GM19238 (cell line): ENCODE measurements around the gene LRRC59.
A peak's percentile ranks its signal among the peaks of the same experiment; 100 is the strongest.
"Not testable (repeated sequence)": the region's sequence is repeated elsewhere in the genome, so short reads cannot be mapped to it uniquely, and the experiment has no call there.

ENCODE experiments used
- DNase-seq: peaks from one replicate; pipeline ENCODE4 v3.0.0; 2011; ENCODE audit warnings: low spot score; ENCODE audit not compliant: insufficient read length

LRRC59 gene

DNA sequence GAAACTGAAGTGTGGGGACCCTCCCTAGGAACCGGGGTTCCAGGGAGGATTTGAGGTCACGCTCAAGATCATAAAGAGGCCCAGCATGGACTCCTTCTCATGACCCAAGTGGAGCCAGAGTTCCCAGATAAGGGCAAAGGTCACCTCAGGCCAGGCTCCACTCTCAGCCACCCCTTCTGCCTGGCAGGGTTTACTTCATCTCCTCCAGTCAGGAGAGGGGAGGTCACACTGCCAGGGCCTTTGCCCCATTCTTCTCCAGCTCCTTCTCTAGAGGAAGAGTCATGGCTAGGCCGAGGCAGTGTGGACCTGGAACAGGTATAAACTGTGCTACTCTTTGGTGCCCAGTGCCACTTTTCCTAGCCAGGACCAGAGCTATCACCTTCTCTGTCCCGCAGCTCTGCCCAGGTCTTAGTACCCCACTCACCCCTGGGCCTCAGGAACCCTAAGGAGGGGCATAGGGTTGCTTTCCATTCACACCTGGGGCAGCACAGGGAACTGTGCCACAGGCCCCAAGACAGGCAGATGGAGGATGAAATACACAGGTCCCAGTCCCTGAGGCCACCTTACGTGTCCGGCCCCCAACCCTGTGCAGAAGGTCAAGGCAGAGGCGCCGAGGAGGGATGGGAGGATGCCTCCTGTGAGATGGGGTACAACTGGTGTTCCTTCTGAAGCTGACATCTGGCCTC, 27.8 kb upstream of the LRRC59 start:
- DNase-seq, result no peak

DNA sequence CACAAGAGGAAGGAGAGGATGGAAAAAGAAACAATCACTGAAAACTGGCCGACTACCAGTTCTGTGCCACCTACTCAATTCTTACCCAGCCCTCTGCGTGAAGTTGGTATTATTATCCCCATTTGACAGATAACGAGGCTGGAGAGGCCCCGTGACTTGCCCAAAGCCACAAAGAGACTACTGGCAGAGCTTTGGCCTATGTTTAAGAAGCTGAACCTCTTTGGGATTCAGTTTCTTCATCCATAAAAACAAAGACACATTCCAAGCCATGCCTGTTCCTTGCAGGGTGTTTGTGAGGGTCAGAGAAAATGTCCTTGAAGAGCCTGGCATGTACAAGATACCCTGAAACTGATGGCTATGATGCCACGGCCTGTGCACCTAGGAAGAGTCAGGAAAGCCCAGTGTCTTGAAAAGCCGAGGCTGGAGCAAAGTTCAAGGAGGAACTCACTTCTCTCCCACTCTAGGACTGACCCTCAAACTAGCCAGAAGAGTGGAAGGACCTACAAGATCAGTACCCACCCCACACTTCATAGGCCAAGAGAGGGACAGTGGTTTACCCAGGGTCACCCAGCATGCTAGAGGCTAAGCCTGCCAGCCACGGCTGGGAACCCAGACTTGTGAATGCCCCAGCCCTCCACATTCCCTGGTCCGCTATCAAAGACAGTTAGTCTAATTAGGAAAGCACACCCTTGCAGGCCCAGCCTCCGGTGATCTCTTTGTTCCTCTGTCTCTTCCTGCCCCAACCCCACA, 27.1 kb upstream of the LRRC59 start:
- no peak for DNase-seq

DNA sequence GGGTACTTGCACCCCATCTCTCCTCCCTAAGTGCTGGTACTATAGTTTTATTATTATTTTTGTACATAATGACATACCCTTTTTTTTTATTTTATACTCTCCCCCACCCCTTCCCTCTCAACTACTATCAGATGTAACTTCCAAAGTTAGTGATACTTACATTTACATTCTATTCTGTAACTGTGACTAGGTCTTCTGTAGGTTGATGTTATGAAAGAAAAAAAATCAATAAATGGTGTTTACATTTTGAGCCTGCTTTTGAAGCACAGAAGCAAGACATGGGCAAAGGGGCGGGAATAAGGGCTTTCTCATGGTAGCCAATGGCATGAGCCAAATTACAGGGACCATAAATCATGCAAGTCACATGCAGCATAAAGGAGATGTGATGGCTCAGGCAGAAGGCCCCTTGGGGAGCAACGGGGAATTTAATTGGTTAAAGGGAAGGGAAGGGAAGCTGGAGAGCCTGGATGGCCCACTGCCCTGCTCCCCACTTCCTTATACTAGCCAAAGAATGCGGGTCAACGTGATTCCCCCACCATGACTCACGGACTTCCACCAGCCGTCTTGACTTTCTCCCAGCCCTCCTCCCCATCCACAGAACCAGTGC, 26.3 kb upstream of the LRRC59 start:
- DNase-seq, result no peak

DNA sequence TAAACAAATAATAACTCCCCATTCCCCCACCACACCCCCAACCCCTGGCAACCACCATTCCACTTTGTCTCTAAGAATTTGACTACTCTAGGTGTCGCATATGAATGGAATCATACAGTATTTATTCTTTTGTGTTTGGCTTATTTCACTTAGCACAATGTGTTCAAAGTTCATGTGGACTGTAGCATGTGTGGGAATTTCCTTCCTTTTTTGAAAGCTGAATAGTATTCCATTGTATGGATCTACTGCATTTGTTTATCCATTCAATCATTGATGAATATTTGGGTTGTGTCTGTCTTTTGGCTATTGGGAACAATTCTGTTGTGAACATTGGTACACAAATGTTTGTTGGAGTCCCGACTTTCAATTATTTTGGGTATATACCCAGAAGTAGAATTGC, 25.4 kb upstream of the LRRC59 start:
- DNase-seq, result no peak

DNA sequence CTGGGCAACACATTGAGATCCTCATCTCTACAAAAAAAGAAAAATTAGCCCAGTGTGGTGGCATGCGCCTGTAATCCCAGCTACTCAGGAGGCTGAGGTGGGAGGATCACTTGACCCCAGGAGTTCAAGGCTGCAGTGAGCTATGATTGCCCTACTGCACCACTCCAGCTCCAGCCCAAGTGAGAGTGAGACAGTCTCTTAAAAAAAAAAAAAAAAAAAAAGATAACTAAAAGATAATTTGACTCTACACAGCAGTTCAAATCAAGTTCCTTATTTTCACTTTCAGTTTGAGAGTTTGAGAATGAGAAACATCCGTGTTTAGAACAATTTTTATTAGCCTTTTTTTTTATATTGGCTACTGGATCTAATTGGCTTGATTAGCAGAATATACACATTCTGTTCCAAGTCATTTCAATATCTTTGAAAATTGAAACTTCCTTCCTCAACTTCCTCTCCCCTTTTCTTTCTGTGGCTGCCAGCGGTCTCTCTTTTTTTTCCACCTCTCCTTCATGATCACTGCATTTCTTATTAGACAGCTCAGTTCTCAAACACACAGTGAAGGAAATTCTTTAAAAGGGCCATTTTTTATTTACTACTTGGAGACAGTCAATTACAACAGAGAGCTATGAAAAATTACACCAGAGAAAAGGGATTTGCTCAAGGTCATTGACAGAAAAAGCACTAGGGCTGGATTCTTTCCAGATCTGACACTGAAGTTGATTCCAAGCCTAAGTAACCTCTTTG, 24.2 kb upstream of the LRRC59 start:
- DNase-seq, result peak; percentile 19

DNA sequence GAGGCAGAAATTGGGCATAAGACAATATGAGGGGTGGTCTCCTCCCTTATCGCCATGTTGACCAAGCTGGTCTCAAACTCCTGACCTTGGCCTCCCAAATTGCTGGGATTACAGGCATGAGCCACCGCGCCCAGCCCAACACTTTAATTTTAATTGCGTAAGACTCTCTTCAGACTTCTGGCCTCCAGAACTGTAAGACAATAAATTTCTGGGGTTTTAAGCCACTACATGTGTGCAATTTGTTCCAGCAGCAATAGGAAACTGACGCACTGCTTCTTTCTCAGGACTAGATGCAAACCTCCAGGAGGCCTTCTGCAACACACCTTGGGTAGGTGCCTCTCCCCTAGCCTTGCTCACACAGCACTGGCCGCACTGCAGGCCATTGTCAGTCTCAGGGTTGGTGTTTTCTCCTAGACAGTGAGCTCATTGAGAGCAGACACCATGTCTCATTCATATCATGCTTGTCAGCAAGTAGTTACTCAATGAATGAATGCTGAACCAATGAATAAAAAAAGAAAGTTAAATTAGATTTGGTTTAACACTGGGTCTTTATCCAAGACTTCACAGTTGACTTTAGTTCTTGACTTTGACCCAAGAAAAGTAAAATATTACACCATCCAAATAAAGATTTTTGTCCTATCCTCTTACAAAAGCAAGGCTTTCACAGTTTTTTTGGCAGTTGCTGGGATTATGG, 23.2 kb upstream of the LRRC59 start:
- DNase-seq, result no peak

DNA sequence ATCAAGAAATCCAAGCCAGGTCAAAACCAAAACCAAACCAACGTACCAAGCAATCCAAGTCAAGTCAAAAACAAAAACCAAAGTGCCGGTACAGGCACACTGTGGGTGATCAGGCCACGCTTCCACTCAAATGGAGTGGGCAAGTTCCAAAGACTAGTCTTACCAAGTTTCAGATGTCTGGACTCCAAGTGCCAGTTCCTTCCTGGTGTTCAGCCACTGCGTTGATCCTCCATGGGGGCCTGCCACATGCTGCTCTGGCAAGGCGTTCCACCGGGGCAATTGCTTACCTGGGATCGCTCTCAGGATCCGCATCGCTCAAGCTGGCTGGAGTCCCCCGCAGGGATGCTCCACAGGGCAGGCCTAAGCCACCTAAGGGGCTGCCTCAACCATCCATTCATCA, 22.3 kb upstream of the LRRC59 start:
- not testable (repeated sequence) for DNase-seq

DNA sequence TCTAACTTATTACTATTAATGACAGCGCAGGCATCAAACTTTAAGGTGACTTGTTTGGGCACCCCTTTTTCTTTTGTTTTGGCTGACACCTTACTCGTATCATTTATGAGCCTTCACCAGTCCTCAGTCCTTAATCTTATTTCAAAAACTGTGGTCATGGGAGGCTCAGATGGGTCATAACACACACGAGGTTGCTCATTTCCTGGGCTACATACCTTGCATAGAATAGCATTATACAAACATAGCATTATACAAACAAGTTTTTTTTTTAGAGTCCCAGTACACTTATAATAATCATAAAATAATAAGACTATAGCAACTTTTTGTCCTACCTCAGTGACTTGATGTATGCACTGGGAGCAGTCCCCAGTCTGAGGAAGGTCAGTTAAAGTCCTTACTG, 17.5 kb upstream of the LRRC59 start:
- no peak for DNase-seq

DNA sequence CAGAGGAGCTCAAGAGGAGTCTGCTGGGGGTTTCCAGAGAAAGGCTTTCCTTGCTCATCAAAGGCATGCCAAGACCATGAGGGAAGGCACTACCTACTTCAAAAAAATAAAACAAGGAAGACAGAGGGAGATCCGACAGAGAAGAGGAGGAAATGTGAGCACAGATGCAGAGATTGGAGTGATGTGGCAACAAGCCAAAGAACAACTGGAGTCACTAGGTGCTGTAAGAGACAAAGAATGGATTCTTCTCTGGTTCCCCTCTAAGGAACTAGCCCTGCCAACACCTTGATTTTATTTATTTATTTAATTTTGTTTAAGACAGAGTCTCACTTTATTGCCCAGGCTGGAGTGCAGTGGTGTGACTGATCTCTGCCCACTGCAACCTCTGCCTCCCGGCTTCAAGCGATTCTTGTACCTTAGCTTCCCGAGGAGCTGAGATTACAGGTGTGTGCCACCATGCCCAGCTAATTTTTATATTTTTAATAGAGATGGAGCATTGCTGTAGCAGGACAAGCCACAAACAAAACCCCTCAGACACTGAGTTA, 14.9 kb upstream of the LRRC59 start:
- DNase-seq, result no peak

DNA sequence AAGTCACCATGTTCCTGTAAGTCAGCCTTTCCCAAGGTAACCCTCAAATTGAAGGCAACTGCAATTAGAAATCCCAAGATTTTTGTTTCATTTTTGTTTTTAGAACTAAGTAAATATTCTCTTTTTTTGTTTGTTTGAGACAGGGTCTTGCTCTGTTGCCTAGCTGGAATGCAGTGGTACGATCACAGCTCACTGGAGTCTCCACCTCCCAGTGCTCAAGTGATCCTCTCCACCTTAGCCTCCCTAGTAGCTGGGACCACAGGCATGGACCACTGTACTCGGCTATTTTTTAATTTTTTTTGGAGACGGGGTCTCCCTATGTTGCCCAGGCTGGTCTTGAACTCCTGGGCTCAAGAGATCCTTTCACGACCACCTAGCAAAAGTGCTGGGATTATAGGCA, 10.6 kb upstream of the LRRC59 start:
- no peak for DNase-seq

DNA sequence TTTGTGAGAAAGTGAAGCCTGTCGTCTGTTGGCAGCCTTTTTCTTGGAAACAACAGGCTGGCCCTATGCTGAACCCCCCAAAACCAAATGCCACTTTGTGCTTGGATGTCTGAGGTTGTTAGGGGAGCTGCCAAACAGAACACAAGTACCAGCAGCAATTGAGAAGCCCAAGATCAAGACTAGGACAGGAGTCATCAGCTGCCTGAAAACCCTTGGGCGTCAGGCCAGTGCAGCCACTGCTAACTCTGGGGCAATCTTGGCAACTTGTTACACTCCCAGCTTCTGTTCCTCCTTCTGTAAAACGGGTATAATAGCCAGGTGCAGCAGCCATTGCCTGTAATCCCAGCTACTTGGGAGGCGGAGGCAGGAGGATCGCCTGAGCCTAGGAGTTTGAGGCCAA, 9.3 kb upstream of the LRRC59 start:
- no peak for DNase-seq

DNA sequence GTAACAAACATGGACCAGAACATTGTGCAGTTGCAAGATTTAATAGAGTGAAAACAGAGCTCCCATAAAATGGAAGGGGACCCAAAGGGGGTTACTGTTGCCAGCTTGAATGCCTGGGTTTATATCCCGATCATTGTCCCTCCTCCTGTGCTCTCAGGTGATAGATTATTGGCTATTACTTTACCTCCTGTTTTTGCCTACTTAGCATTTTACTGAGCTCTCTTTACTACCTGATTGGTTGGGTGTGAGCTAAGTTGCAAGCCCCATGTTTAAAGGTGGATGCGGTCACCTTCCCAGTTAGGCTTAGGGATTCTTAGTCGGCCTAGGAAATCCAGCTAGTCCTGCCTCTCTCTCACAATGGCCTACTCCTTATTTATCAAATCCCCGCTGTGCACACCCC, 8.0 kb upstream of the LRRC59 start:
- not testable (repeated sequence) for DNase-seq

DNA sequence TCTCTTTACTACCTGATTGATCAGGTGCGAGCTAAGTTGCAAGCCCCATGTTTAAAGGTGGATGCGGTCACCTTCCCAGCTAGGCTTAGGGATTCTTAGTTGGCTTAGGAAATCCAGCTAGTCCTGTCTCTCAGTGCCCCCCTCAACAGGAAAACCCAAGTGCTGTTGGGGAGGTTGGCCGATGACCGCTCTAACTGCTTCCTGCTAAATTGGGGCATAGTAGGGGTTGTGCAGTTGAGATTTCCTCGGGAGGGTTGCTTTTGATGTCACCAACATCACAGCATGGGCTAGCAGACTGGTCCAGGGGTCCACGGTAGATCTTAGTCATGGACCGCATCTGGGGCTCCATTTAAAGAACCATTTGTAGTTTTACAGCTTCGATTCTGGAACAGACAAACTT, 2.3 kb upstream of the LRRC59 start:
- not testable (repeated sequence) for DNase-seq

DNA sequence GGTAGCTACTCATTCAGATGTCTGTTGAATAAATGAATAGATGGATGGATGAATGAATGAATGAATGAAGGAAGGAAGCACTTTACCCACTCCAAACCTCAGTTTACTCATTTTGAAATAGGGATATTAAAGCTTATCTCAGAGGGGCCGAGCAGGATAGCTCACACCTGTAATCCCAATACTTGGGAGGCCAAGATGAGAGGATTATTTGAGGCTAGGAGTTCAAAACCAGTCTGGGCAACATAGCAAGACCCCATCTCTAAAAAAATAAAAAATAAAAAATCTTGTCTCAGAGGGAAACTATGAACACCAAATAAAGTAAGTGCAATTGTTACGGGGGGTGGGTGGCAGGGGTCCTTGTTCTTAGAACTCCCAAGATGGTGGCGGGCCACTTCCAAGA, 1.3 kb upstream of the LRRC59 start:
- DNase-seq, result not testable (repeated sequence)

DNA sequence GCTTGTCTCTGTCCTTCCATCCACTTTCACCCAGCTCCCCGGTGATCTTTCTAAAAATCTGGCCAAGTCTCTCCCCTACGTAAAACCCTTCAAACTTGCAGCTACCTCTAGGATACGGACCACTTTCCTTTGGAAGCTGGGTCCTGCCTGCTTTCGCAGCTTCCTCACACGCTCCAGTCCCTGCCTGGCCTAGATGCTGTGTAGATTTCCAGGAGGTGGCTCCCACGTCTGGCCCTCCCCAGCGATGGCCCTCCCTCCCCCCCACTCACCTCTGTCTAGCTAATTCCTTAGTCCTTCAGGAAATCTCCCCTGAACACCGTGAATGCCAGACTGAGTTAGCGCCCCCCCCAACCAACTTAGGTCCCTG, 579 bp upstream of the LRRC59 start:
- DNase-seq, result no peak

DNA sequence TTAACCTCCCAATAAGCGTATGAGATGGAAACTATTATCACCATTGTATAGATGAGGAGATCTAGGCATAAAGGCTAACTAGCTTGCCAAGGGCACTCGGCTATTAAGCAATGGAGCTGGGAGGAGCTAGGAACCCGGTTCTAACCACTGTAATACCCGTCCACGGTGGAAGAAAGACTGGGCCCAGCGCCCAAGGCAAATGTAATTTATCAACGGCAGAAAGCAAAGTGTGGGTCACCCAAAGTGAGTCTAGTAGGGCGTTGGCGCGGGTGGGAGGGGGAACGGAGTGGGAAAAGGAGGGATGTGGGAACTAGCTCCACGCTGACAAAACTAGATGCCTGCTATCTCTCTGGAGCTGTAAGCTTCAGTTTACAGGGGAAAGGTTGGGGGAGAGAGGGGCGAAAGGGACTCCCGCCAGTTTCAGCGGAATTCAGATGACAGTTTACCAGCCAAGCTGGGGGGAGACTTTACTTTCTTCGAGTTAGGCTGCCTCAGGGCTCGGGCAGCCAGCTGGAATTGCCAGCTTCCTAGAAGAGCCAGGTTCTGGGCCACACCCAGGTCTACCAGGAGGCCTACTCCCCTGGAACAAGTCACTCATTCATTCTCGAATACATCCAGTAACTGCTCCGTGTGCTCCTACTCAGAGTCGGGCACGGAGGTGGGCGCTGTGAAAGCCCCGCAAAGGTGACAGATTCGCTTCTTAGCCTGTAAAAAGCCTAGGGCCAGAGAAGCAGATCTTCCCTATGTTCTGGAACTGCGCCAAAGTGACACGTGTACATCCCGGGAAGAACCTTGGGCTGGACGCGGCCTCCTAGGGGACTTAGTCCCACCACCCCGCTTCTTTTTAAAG, 837 bp downstream of the LRRC59 start:
- no peak for DNase-seq

DNA sequence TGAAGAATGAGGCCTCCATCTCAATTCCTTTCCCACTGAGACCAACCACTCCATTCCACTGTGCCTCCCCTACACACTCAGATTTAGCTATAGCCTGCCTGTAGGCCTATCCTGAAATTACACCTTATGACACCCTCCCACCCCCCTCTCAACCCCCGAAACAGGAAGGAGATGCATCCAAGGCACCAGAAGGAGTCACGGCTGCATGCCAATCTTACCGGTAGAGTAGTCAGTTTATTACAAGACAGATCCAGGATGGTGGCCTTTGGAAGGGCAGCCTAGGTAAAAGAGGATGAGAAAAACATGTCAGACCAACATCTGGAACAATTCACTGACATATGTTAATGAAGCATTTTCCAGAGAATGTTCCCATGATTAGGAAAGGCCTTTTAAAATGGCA, 2.6 kb downstream of the LRRC59 start:
- DNase-seq, result no peak

DNA sequence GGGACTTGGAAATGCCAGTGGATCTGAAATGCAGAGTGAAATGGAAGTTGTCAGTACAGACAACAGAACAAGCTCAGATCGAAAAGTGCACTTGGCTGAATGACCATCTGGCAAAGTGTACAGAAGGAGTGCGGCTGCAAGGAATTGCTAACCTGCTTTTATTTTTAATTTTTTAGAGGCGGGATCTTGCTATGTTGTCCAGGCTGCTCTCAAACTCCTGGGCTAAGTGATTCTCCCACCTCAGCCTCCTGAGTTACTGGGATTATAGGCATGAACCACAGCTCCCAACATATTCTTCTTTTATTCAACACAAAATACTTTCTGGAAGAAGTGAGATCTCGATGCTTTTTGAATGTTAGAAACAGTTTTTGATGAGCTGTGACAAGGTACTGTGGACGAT, 3.6 kb downstream of the LRRC59 start:
- no peak for DNase-seq

DNA sequence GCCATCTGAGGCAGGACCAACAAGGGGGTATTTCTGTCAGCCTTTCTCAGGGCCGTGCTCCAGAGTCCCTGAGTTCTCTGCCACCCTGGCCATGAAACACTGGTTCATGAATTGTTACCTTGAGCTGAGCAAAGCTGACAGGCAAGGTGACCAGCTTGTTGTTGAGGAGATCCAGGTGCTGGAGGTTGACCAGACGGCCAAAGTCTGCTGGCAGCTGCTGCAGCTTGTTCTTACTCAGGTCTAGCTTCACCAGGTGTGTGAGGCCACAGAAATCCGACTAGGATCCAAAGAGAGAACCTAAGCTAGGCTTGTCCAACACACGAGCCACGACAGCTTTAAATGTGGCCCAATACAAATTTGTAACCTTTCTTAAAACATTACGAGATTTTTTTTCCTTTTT, 4.7 kb downstream of the LRRC59 start:
- no peak for DNase-seq

DNA sequence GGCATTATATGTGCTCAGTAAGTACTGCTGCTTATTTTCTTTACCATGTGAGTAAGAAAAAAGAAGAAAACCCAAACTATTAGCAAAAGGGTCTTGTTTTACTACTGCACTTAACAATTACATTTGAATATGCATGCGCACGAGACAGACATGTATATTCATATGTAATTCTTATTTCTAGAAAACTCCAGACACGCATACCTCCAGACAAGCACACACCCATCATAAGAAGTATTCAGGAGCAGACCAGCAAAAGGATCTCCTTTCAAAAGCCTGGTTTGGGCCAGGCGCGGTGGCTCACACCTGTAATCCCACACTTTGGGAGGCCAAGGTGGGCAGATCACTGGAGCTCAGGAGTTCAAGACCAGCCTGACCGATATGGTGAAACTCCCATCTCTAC, 7.8 kb downstream of the LRRC59 start:
- no peak for DNase-seq
